AG08395 (cell line): ENCODE results near the gene XKR7.
"Not testable (repeated sequence)": the region's sequence is repeated elsewhere in the genome, so short reads cannot be mapped to it uniquely, and the experiment has no call there.

Source experiments
- DNase-seq: peaks from one replicate; pipeline ENCODE4 v3.0.0; 2012; ENCODE audit warnings: mixed read lengths, low spot score

The XKR7 gene

DNA sequence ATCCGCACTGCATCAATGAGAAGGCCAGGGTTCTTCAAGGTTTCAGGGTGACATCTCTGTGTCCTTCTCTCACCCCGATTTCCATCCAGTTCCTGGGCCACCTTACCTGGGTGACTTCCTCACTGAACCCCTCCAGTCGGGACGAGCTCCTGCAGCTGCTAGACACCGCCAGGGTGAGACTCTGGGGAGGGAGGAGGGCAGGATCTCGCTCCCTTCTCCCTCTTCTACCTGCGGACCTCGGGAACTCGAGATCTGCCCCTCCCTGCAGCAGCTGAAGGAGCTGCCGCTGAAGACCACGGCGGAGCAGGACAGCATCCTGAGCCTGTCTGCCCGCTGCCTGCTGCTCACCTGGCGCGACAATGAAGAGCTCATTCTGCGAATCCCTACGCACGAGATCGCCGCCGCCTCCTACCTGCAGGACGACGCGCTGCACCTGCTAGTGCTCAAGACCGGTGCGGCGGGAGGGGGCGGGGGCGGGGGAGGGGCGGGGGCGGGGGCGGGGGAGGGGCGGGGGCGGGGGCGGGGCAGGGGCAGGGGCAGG is 49.8 kb downstream of the XKR7 start:
- no peak for DNase-seq

GRCh38 chr20:32018269-32019155 is 50.6 kb downstream of the XKR7 start:
- DNase-seq: no peak

DNA sequence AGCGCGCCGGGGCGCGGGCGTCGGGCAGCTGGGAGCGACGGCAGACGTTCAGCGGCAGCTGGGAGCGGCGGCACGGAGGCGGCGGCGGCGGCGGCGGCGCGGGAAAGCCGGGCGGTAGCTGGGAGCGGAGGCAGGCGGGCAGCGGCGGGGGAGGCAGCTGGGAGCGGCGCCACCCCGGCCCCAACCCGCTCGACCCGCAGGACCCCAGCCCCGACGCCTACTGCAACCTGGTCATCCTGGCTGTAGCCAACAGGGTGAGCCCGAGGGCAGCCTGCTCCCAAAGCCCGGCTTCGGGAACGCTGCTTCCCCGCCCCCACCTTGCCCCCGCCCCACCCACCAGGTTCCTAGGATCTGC is 51.2 kb downstream of the XKR7 start:
- DNase-seq: no peak

- DNase-seq: no peak
These were observed 51.9 kb downstream of the XKR7 start for GRCh38 chr20:32019563-32020463.

- DNase-seq: no peak
These were observed 53.1 kb downstream of the XKR7 start for GRCh38 chr20:32021091-32021490.

- DNase-seq: no peak
These were observed 56.8 kb downstream of the XKR7 start for GRCh38 chr20:32024683-32025295.

- DNase-seq: no peak
These were observed 59.7 kb downstream of the XKR7 start for GRCh38 chr20:32027643-32028042.

- DNase-seq: no peak
These were observed 60.9 kb downstream of the XKR7 start for GRCh38 chr20:32028647-32029372.

DNA sequence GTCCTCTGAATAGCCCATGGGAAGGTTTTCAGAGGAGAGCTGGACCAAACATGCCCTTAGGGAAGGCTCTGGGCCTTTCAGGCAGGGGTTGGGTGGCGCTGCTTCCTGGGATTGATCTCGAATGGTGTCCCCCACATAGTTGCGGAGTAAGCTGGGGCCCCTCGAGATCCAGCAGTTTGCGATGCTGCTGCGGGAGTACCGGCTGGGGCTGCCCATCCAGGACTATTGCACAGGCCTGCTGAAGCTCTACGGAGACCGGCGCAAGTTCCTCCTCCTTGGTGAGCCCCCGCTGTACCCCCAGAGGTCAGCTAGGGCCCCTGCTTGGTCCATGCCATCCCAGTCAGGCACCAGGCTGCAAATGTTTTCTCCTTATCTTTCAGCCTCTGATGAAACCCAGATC is 61.6 kb downstream of the XKR7 start:
- DNase-seq: no peak

DNA sequence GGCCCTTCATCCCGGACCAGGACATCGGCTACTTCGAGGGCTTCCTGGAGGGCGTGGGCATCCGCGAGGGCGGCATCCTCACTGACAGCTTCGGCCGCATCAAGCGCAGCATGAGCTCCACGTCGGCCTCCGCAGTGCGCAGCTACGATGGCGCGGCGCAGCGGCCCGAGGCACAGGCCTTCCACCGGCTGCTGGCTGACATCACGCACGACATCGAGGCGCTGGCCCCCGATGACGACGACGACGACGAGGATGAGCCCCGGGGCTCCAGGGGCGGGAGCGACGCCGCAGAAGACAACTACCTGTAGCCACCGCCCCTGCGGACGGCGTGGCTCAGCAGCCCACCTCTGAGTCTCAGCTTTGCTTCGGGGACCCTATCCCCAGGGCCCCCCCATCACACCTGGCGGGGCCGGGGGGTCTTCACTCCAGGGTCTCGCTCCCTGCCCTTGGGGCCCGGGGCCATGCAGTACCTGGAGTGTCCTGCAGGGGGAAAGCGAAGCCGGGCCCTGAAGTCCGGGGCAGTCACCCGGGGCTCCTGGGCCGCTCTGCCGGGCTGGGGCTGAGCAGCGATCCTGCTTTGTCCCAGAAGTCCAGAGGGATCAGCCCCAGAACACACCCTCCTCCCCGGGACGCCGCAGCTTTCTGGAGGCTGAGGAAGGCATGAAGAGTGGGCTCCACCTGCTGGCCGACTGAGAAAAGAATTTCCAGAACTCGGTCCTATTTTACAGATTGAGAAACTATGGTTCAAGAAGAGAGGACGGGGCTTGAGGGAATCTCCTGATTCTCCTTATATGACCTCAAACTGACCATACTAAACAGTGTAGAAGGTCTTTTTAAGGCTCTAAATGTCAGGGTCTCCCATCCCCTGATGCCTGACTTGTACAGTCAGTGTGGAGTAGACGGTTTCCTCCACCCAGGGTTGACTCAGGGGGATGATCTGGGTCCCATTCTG is 63.3 kb downstream of the XKR7 start:
- peak; percentile 90 for DNase-seq

DNA sequence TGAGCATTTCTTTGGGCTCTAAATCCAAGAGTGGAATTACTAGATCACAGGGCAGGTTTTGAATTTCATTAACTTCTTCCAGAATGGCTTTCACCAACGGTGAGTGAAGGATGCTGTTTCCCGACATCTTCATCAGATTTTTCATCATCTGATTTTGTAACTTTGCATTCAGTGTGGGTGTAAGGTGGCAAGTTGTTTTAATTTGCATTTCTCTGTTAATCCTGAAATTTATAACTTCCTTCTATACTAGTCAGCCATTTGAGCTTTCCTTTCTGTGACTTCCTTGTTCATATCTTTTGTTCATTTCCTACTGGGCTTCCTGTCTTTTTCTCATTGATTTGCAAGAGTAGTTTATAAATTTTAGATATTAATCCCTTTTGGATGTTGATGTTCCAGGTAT is 65.4 kb downstream of the XKR7 start:
- DNase-seq: no peak

DNA sequence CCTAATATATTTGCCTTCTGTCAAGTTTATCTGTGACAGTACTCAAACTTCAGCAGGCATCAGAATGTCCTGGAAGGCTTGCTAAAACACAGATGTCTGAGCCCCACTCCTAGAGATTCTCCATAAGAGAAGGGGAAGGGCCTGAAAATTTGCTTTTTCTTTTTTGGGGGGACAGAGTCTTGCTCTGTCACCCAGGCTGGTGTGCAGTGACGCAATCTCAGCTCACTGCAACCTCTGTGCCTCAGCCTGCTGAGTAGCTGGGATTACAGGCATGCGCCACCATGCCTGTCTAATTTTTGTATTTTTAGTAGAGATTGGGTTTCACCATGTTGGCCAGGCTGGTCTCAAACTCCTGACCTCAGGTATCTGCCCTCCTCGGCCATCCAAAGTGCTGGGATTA is 65.8 kb downstream of the XKR7 start:
- DNase-seq: not testable (repeated sequence)

- peak; percentile 35 for DNase-seq
These were observed 66.9 kb downstream of the XKR7 start for GRCh38 chr20:32034581-32035425.

GRCh38 chr20:32035426-32035779 is 67.5 kb downstream of the XKR7 start:
- no peak for DNase-seq

- no peak for DNase-seq
These were observed 68.3 kb downstream of the XKR7 start for GRCh38 chr20:32036252-32036651.

DNA sequence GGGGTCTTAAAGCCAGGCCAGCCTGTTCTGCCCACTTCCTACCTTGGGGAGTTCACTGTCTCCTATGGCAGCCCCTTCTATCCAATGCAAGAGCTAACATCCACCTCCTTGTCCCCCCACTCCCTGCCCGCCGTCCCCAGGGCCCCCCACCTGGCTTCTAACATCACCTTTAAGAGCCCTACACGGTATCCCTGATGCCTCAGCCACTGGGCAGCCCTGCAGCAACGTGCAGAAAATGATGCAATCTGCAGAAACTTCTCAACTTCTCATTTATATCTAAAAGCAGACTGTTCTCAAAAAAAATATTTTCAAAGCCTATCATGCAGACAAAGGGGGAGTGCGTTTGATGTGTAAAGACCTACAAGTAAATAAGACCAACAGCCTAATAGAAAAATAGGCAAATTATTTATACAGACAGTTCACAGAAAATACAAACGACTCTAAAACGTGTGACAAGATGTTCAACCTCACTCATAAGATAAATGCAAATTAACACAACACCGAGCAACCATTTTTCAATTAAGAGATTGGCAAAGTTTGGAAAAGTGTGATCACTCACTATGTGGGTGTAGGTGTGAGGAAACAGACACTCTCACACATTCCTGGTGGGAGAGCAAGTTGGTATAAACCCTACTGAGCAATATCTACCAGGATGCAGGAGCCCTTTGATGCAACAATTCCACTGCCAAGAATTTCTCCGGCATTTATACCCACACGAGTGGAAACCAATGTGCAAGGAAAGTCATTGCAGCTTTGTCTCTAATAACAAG is 69.0 kb downstream of the XKR7 start:
- no peak for DNase-seq

GRCh38 chr20:32037929-32038328 is 70.0 kb downstream of the XKR7 start:
- peak; percentile 38 for DNase-seq

DNA sequence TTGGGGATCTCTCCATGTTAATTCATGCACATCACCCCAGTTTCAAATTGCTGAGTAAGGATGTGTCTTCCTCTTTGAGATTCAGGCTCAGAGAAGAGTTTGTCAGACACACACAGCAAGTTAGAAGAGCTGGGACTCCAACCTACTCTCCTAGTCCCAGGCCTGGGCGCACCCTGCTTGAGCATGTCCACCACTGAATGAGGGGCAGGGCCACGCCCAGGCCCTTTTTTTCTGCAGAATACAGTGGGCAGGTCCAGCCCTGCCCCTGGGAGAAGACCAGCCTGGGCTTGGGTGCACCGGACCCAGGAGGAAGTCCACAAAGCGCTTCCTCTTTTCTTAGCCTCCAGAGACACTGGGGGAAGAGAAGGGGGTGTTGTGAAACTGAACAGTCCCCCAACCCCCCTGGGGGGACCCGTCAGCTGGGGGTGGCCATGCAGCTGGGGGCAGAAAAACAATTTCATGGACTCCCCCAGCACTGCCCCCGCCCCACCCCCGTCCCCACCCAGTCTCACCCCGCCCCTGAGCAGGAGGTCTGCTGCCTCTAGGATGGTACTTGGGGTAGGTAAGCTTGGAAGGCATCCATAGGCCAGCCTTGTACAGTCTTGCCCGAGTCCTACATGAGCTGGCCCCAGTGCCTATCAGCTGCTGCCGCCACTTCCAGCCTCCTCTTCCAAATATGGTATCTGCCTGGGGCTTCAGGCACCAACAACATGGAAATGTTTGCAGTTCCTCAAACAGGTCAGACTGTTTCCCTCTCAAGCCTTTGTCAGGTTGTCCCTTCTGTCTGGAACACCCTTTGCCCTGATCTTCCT is 72.4 kb downstream of the XKR7 start:
- DNase-seq: no peak
